Measurements from ENCODE around the gene CHD6. TPM values are rescaled to one million over a fixed set of nuclear protein-coding genes. Genes with fewer than 3 reads are reported as not detected.

Gene CHD6
- total and polyA plus RNA-seq, 12 donors = 9.2 to 56.8 (median 41.7) TPM

DNA sequence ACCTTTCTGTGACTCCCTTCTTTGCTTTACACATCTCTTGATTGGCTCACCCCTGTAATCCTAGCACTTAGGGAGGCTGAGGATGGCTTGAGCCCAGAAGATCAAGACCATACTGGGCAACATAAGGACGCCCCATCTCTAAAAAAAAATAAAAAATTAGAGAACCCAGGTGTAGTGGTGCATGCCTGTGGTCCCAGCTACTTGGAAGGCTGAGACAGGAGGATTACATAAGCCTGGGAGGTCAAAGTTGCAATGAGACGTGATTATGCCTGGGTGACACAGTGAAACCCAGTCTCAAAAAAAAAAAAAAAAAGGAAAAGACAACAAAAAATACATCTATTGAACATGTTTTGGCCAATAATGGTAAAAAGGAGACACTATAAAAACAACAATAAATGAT lies 37.8 kb downstream of the CHD6 start:
- Histone ChIP-seq H3K4me1 (replicated peaks in 1 of 2) (peaks cover 0 to 26% of the 10 kb centered on the region in 2 donors), H3K4me3 (no peak overlapping the region), H3K9me3 (replicated peaks in 1 of 3) (no peaks in the 10 kb centered on the region), H3K36me3 (replicated peaks in 1 of 2) (no peaks in the 10 kb centered on the region), H3K27me3 (no peaks in the 10 kb centered on the region), H3K27ac (no peak overlapping the region)
- intact Hi-C loops (cut with DNase I) = no loop called here
- no peak for DNase-seq
- TF ChIP-seq, protein P1, sequence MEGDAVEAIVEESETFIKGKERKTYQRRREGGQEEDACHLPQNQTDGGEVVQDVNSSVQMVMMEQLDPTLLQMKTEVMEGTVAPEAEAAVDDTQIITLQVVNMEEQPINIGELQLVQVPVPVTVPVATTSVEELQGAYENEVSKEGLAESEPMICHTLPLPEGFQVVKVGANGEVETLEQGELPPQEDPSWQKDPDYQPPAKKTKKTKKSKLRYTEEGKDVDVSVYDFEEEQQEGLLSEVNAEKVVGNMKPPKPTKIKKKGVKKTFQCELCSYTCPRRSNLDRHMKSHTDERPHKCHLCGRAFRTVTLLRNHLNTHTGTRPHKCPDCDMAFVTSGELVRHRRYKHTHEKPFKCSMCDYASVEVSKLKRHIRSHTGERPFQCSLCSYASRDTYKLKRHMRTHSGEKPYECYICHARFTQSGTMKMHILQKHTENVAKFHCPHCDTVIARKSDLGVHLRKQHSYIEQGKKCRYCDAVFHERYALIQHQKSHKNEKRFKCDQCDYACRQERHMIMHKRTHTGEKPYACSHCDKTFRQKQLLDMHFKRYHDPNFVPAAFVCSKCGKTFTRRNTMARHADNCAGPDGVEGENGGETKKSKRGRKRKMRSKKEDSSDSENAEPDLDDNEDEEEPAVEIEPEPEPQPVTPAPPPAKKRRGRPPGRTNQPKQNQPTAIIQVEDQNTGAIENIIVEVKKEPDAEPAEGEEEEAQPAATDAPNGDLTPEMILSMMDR (IDR thresholded peaks at IDR 0.05) = no peak
- TF ChIP-seq POLR2A (IDR thresholded peaks at IDR 0.05) = no peak
- 64 to 75% (median 72%) methylated on average over 2 of the region's 2 CpGs for WGBS, 4 donors

DNA sequence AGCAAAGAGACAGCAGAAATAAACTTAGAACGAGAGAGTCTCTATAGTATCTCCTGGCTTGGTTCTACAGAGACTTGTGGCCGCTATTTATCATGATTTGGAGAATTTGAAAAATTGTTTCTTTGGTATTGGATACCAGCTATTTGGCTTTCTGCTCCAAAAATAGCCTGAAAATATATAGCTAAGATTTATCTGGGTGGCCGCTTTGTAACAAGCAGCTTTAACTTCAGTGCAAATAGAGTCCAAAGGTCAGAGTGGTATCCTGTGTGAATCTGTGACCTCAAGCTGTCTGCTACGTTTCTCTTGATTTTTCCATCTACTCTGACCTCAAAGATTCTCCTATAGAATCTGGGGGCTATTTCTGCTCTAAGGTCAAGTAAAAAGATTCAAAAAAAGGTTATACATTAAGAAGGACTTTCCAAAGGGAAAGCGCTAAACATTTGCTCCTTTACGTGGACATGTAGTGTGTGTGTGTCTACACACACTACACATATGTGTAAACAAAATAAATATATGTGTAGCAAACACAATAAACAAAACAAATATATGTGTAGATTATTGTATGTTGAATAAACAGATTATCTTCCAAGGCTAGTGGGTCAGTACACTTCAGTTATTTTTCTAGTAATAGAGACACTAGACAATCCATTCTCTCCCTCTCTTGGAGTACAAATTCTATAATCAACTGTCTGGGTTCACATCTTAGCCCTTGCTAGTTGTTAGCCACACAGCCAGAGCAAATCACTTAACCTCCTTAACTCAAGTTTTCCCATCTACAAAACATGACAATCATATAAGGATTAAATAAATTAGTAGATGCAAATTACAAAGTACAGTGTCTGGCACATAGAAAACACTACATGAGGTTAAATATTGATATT lies 40.8 kb downstream of the CHD6 start:
- no peak for DNase-seq
- intact Hi-C loops (cut with DNase I) = no loop called here
- Histone ChIP-seq H3K9me3 (replicated peaks in 1 of 3) (no peaks in the 10 kb centered on the region), H3K36me3 (replicated peaks in 1 of 2) (no peaks in the 10 kb centered on the region), H3K4me1 (replicated peaks in 1 of 2) (peaks cover 0 to 36% of the 10 kb centered on the region in 2 donors), H3K27ac (no peak overlapping the region), H3K4me3 (no peak overlapping the region), H3K27me3 (no peaks in the 10 kb centered on the region)
- no peak for TF ChIP-seq POLR2A (IDR thresholded peaks at IDR 0.05)
- TF ChIP-seq, protein P1 (IDR thresholded peaks at IDR 0.05) = no peak
- WGBS, 4 donors = 67 to 75% (median 72%) methylated on average over 6 of the region's 6 CpGs

DNA sequence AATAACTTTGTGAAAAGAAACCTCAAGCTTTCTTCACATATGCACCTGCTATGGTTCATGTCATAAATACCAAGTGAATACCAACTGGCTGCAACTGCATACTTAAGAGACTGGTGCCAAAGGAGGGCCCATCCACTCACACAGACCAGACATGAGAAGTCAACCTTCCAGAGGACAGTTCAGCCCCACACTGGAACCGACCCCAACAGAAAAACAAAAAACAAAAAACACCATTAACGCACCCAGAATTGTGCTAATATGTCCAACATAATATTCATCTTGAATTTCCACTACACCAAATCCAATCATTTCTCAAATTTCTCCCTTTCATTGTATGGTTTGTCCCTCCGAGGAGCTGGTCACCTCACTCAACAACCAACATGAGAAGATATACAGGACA lies 42.8 kb downstream of the CHD6 start:
- Histone ChIP-seq H3K36me3 (replicated peaks in 1 of 2) (no peaks in the 10 kb centered on the region), H3K4me3 (no peak overlapping the region), H3K27me3 (no peaks in the 10 kb centered on the region), H3K27ac (no peak overlapping the region), H3K4me1 (replicated peaks in 1 of 2) (peaks cover 0 to 51% of the 10 kb centered on the region in 2 donors), H3K9me3 (replicated peaks in 1 of 3) (no peaks in the 10 kb centered on the region)
- no peak for TF ChIP-seq POLR2A (IDR thresholded peaks at IDR 0.05)
- TF ChIP-seq, protein P1 (IDR thresholded peaks at IDR 0.05) = no peak
- 92 to 99% (median 98%) methylated on average over 3 of the region's 3 CpGs for WGBS, 4 donors
- intact Hi-C loops (cut with DNase I) = no loop called here
- DNase-seq = no peak

DNA sequence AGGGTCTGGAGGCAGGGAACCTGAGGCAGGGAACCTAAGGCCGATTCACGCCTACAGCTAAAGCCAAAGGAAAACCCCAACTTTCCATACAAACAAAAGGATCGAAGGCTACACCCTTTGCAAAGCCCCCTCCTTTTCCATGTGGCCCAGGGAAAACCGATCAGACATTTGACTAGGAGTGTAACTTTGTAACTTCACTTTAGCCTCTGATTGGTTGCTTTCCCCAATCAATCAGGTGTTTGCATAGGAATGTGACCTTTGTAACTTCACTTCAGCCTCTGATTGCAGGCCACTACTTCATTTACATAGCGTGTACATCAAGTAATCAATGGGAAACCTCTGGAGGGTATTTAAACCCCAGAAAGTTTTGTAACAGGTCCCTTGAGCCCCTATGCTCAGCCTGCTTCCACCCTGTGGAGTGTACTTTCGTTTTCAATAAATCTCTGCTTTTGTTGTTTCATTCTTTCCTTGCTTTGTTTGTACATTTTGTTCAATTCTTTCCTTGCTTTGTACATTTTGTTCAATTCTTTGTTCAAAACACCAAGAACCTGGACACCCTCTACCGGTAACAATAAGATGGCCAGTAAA lies 43.3 kb downstream of the CHD6 start:
- H3K9me3 ChIP-seq (replicated peaks in 1 of 3) = no peaks in the 10 kb centered on the region
- H3K27me3 ChIP-seq = no peaks in the 10 kb centered on the region
- no peak overlapping the region for H3K27ac ChIP-seq
- no peak for DNase-seq
- peaks cover 0 to 51% of the 10 kb centered on the region in 2 donors for H3K4me1 ChIP-seq (replicated peaks in 1 of 2)
- H3K4me3 ChIP-seq = no peak overlapping the region
- TF ChIP-seq POLR2A (IDR thresholded peaks at IDR 0.05) = no peak
- TF ChIP-seq, protein P1 (IDR thresholded peaks at IDR 0.05) = no peak
- H3K36me3 ChIP-seq (replicated peaks in 1 of 2) = no peaks in the 10 kb centered on the region
- WGBS, 4 donors = 93 to 98% (median 95%) methylated on average over 7 of the region's 7 CpGs
- intact Hi-C loops (cut with DNase I) = no loop called here

Data from adrenal gland (tissue), 12 donors.